Measurements from ENCODE around the gene TMEM143. TPM values are rescaled to one million over a fixed set of nuclear protein-coding genes. Genes with fewer than 3 reads are reported as not detected.
A peak's percentile ranks its signal among the peaks of the same experiment; 100 is the strongest.

The TMEM143 gene
- total RNA-seq, 1 experiment from 2014 or later: 11.5 TPM

GRCh38 chr19:48354332-48354992 lies 9.3 kb downstream of the TMEM143 start:
- H3K36me3 ChIP-seq (replicated peaks; ENCODE audit: control insufficient read depth, insufficient read depth, low read length): no peaks in the 10 kb centered on the region
- H3K4me3 ChIP-seq (ENCODE audit: insufficient read depth, low read depth, low read length): no peak overlapping the region
- DNase-seq: no peak
- no peaks in the 10 kb centered on the region for H3K27me3 ChIP-seq (ENCODE audit: control insufficient read depth, insufficient read depth, low read length)

DNA sequence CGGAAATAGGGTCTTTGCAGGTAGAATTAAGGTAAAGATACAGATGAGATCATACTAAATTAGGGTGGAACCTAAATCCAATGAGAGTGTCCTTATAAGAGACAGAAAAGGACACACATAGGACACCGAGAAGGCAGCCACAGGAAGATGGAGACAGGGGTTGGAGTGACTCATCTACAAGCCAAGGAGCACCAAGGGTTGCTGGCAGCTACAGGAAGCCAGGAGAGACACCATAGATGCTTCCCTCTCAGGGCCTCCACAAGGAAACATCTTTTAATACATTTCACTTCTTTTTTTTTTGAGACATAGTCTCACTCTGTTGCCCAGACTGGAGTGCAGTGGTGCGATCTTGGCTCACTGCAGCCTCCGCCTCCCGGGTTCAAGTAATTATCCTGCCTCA lies 10.1 kb downstream of the TMEM143 start:
- no peak for DNase-seq
- H3K27me3 ChIP-seq (ENCODE audit: control insufficient read depth, insufficient read depth, low read length): no peaks in the 10 kb centered on the region
- H3K4me3 ChIP-seq (ENCODE audit: insufficient read depth, low read depth, low read length): no peak overlapping the region
- no peaks in the 10 kb centered on the region for H3K36me3 ChIP-seq (replicated peaks; ENCODE audit: control insufficient read depth, insufficient read depth, low read length)

DNA sequence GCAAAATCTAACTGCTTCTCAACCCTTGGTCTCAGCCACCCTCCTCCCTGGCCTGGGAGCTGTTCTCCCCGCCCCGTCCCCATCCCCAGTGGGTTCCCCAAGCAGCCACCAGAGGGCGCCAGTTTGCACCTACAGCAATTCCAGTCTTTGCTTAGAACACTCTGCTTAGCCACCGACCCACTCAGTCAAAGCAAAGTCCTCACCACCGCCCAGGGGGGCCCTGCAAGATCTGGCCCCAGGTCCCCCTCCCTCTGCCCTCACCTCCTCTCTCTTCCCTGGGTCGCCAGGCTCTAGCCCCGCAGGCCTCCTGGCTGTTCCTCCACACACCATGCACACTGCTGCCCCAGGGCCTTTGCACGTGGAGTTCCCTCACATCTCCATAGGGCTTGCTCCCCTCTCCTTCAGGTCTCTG lies 12.4 kb downstream of the TMEM143 start:
- DNase-seq: peak; percentile 95
- Histone ChIP-seq H3K4me3 (ENCODE audit: insufficient read depth, low read depth, low read length) (no peak overlapping the region), H3K36me3 (replicated peaks; ENCODE audit: control insufficient read depth, insufficient read depth, low read length) (no peaks in the 10 kb centered on the region), H3K27me3 (ENCODE audit: control insufficient read depth, insufficient read depth, low read length) (no peaks in the 10 kb centered on the region)

- no peaks in the 10 kb centered on the region for H3K27me3 ChIP-seq (ENCODE audit: control insufficient read depth, insufficient read depth, low read length)
- H3K4me3 ChIP-seq (ENCODE audit: insufficient read depth, low read depth, low read length): no peak overlapping the region
- no peak for DNase-seq
- H3K36me3 ChIP-seq (replicated peaks; ENCODE audit: control insufficient read depth, insufficient read depth, low read length): no peaks in the 10 kb centered on the region
Observed at GRCh38 chr19:48350856-48351255, 12.9 kb downstream of the TMEM143 start.

GRCh38 chr19:48348737-48349136 lies 15.0 kb downstream of the TMEM143 start:
- no peaks in the 10 kb centered on the region for H3K27me3 ChIP-seq (ENCODE audit: control insufficient read depth, insufficient read depth, low read length)
- no peak overlapping the region for H3K4me3 ChIP-seq (ENCODE audit: insufficient read depth, low read depth, low read length)
- H3K36me3 ChIP-seq (replicated peaks; ENCODE audit: control insufficient read depth, insufficient read depth, low read length): no peaks in the 10 kb centered on the region
- DNase-seq: no peak

GRCh38 chr19:48348045-48348444 lies 15.7 kb downstream of the TMEM143 start:
- no peaks in the 10 kb centered on the region for H3K27me3 ChIP-seq (ENCODE audit: control insufficient read depth, insufficient read depth, low read length)
- no peak for DNase-seq
- no peak overlapping the region for H3K4me3 ChIP-seq (ENCODE audit: insufficient read depth, low read depth, low read length)
- no peaks in the 10 kb centered on the region for H3K36me3 ChIP-seq (replicated peaks; ENCODE audit: control insufficient read depth, insufficient read depth, low read length)

GRCh38 chr19:48346191-48346590 lies 17.5 kb downstream of the TMEM143 start:
- Histone ChIP-seq H3K36me3 (replicated peaks; ENCODE audit: control insufficient read depth, insufficient read depth, low read length) (no peaks in the 10 kb centered on the region), H3K27me3 (ENCODE audit: control insufficient read depth, insufficient read depth, low read length) (no peaks in the 10 kb centered on the region), H3K4me3 (ENCODE audit: insufficient read depth, low read depth, low read length) (no peak overlapping the region)
- DNase-seq: no peak

DNA sequence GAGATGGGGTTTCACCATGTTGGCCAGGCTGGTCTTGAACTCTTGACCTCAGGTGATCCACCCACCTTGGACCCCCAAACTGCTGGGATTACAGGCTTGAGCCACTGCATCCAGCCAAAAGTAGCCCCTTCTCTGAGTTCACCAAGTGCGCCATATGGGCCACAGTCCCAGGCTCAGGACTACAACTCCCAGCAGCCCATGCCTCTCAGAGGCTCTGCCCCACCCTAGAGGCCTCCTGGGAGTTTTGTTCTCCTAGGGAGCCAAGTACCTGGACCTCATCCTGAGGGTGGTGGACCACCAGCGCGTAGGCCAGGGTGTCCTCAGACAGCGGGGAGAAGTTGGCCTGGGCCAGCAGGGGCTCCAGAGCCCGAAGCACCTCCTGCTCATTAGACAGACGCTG lies 18.8 kb downstream of the TMEM143 start:
- H3K4me3 ChIP-seq (ENCODE audit: insufficient read depth, low read depth, low read length): no peak overlapping the region
- DNase-seq: peak; percentile 74
- no peaks in the 10 kb centered on the region for H3K27me3 ChIP-seq (ENCODE audit: control insufficient read depth, insufficient read depth, low read length)
- no peaks in the 10 kb centered on the region for H3K36me3 ChIP-seq (replicated peaks; ENCODE audit: control insufficient read depth, insufficient read depth, low read length)

DNA sequence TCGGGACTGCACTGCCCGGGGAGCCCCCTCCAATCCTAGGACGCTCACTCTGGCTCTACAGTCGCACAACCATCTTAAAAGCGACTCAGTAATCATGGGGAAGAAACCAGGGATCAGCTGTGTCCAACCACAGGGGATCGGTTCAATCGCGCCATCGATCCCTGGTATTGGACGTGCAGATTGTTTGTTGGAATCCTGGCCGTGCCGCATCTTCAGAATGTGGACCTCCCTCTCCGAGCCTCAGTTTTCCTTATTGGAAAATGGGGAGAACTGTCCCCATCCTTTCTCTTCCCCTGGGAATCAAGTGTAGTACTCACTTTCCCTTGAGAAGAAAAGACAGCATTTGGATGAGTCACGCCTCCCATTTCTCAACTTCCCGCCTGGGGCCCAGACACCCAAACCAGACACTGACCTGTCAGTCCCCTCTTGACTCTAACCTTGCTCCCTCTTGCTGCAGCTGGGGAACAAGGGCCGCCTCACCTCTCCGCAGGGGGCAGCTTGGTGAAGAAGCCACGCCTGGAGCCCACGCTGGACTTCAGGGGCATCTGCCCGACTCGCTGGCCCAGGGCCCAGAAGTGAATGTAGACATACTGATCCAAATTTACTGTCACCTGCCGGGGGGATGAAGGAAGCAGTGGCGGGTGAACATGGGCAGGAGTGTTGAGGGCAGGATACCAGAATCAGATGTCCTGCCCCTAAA lies 20.7 kb downstream of the TMEM143 start:
- Histone ChIP-seq H3K27me3 (ENCODE audit: control insufficient read depth, insufficient read depth, low read length) (no peaks in the 10 kb centered on the region), H3K4me3 (ENCODE audit: insufficient read depth, low read depth, low read length) (no peak overlapping the region), H3K36me3 (replicated peaks; ENCODE audit: control insufficient read depth, insufficient read depth, low read length) (no peaks in the 10 kb centered on the region)
- peak; percentile 37 for DNase-seq

- DNase-seq: peak; percentile 72
- Histone ChIP-seq H3K4me3 (ENCODE audit: insufficient read depth, low read depth, low read length) (no peak overlapping the region), H3K36me3 (replicated peaks; ENCODE audit: control insufficient read depth, insufficient read depth, low read length) (no peaks in the 10 kb centered on the region), H3K27me3 (ENCODE audit: control insufficient read depth, insufficient read depth, low read length) (no peaks in the 10 kb centered on the region)
Observed at GRCh38 chr19:48342414-48342738, 21.4 kb downstream of the TMEM143 start.

GRCh38 chr19:48341515-48342413 lies 22.0 kb downstream of the TMEM143 start:
- Histone ChIP-seq H3K4me3 (ENCODE audit: insufficient read depth, low read depth, low read length) (no peak overlapping the region), H3K27me3 (ENCODE audit: control insufficient read depth, insufficient read depth, low read length) (no peaks in the 10 kb centered on the region), H3K36me3 (replicated peaks; ENCODE audit: control insufficient read depth, insufficient read depth, low read length) (no peaks in the 10 kb centered on the region)
- no peak for DNase-seq

DNA sequence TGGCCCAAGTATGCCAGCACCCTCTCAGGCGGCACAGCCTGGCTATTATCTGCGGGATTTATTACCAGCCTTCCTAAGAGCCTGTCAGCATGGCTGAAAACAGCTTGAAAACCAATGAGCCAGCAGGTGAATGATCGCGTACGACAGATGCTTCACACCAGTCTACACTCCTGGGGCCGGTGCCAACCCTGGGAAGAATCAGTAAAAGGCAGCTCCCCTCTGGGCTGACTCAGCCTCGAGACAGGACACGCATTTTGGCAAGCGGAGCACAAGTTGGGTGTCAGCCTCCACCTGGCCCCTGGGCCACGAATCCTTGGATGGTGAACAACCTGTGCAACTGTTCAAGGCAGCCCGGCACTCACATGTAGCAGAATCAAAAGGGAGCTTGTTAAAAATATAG lies 22.7 kb downstream of the TMEM143 start:
- H3K4me3 ChIP-seq (ENCODE audit: insufficient read depth, low read depth, low read length): no peak overlapping the region
- DNase-seq: no peak
- H3K27me3 ChIP-seq (ENCODE audit: control insufficient read depth, insufficient read depth, low read length): no peaks in the 10 kb centered on the region
- no peaks in the 10 kb centered on the region for H3K36me3 ChIP-seq (replicated peaks; ENCODE audit: control insufficient read depth, insufficient read depth, low read length)

- H3K36me3 ChIP-seq (replicated peaks; ENCODE audit: control insufficient read depth, insufficient read depth, low read length): no peaks in the 10 kb centered on the region
- no peak for DNase-seq
- H3K27me3 ChIP-seq (ENCODE audit: control insufficient read depth, insufficient read depth, low read length): no peaks in the 10 kb centered on the region
- no peak overlapping the region for H3K4me3 ChIP-seq (ENCODE audit: insufficient read depth, low read depth, low read length)
Observed at GRCh38 chr19:48338802-48339503, 24.8 kb downstream of the TMEM143 start.

DNA sequence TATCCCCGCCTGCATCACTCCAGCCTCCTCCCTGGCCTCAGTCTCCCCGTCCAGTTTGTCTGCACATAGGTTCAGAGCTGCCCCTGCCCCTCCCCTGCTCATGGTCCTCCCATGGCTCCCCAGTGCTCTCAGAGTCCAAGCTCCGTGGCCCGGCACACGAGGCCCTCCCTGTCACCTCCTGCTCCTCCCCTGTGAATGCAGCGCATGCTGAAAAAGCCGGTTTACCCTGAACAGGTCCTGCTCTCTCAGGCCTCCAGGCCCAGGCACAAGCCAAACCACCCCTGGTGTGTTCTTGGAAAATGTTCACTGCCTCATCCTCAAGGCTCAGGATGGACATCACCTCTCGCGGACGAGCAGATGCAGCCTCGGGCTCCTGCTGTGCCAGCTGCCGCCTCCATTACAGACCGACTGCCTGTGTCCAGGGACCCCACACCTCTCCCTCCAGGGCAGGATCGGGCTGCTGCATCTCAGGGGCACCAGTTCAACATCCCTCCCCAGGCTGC lies 25.4 kb downstream of the TMEM143 start:
- DNase-seq: peak; percentile 44
- H3K27me3 ChIP-seq (ENCODE audit: control insufficient read depth, insufficient read depth, low read length): no peaks in the 10 kb centered on the region
- H3K4me3 ChIP-seq (ENCODE audit: insufficient read depth, low read depth, low read length): no peak overlapping the region
- no peaks in the 10 kb centered on the region for H3K36me3 ChIP-seq (replicated peaks; ENCODE audit: control insufficient read depth, insufficient read depth, low read length)
